Panc1 (cell line): Measurements from ENCODE around the gene ZNF107. TPM values are rescaled to one million over a fixed set of nuclear protein-coding genes. Genes with fewer than 3 reads are reported as not detected.

ENCODE experiments used
- ATAC-seq: fragments of 200-7000 bp; cut with Tn5 transposase; 2 replicates; pipeline ENCODE4 v1.9.1; 2020; ENCODE audit warnings: mild to moderate bottlenecking, moderate library complexity
- BruUV-seq: library from RNA; stranded (reverse); fragments of 400-500 nt; replicated peaks from 2 replicates; lab custom pipeline; 2021; lab: Mats Ljungman, UMichigan
- CTCF ChIA-PET: fragments of 300-600 bp; sonication (Branson Sonifier 250); formaldehyde crosslinking; loops from one replicate; lab custom pipeline; 2022; ENCODE audit warnings: antibody characterized with exemption; lab: Charles Lee
- POLR2A ChIA-PET: fragments of 300-600 bp; sonication (Branson Sonifier 250); formaldehyde crosslinking; loops from one replicate; lab custom pipeline; 2022; ENCODE audit warnings: antibody characterized with exemption; lab: Charles Lee
- DNase-seq: peaks from one replicate; pipeline ENCODE4 v3.0.0-alpha.2; 2010; ENCODE audit warnings: low read depth, low spot score
- H3K27ac ChIP-seq: 2 replicates; pipeline ENCODE4 v1.5.1; 2011; ENCODE audit warnings: mild to moderate bottlenecking, low read length, inconsistent platforms
- H3K27me3 ChIP-seq: fragments of 200-500 bp; sonication (Bioruptor generic); 2 replicates; pipeline ENCODE4 v1.6.0; 2014; ENCODE audit warnings: low read length, inconsistent platforms; ENCODE audit not compliant: control insufficient read depth, insufficient read depth
- H3K36me3 ChIP-seq: fragments of 200-500 bp; sonication (Bioruptor generic); 2 replicates; pipeline ENCODE4 v1.5.1; 2014; ENCODE audit warnings: inconsistent platforms, mild to moderate bottlenecking, low read length, moderate library complexity; ENCODE audit not compliant: control insufficient read depth, insufficient read depth
- H3K4me1 ChIP-seq: 2 replicates; pipeline ENCODE4 v1.5.1; 2011; ENCODE audit warnings: inconsistent platforms, mild to moderate bottlenecking, low read length, moderate library complexity; ENCODE audit not compliant: control insufficient read depth, insufficient read depth
- H3K4me3 ChIP-seq, 2 experiments: 2 replicates each; pipeline ENCODE4 v1.5.1; 2011 to 2012; ENCODE audit warnings: low read depth in 2 of 2, low read length in 2 of 2, mild to moderate bottlenecking in 2 of 2, inconsistent platforms in 1 of 2, moderate library complexity in 1 of 2
- H3K9me3 ChIP-seq: fragments of 200-500 bp; sonication (Bioruptor generic); 2 replicates; pipeline ENCODE4 v1.5.1; 2014; ENCODE audit warnings: low read depth, mild to moderate bottlenecking, inconsistent platforms, low read length, moderate library complexity; ENCODE audit not compliant: control insufficient read depth, insufficient read depth
- POLR2AphosphoS5 ChIP-seq: IDR thresholded peaks from 2 replicates; pipeline ENCODE4 v1.6.1; 2012; ENCODE audit warnings: mild to moderate bottlenecking, low read depth, low read length, moderate library complexity
- SIN3A ChIP-seq: IDR thresholded peaks from 2 replicates; pipeline ENCODE4 v1.6.1; 2012; ENCODE audit warnings: low read depth, mild to moderate bottlenecking, low read length, moderate library complexity, borderline replicate concordance; ENCODE audit not compliant: insufficient read depth
- TCF7L2 ChIP-seq: IDR thresholded peaks from 2 replicates; pipeline ENCODE4 v1.6.1; 2011; ENCODE audit warnings: mild to moderate bottlenecking, low read depth, low read length, inconsistent platforms
- in situ Hi-C: cut with HindIII; loops from 2 replicates; pipeline ENCODE4 v1.10.0; 2016; ENCODE audit warnings: low sequenced_read_pairs, low pct_unique_long_range_greater_than_20kb
- intact Hi-C: fragments of 100-400 bp; cut with micrococcal nuclease; formaldehyde crosslinking; loops from one replicate; pipeline ENCODE4 v1.10.0; 2022; ENCODE audit not compliant: unreplicated experiment
- total RNA-seq: library from RNA; stranded (reverse); gene quantifications from one replicate; pipeline ENCODE4 v1.2.1, GENCODE V29; 2021; ENCODE audit not compliant: unreplicated experiment
- TF ChIP-seq, protein P1 (sequence below): fragments of 450-650 bp; IDR thresholded peaks from 2 replicates; pipeline ENCODE4 v1.5.1; 2017; ENCODE audit warnings: mild to moderate bottlenecking
- TF ChIP-seq, protein P2 (sequence below), 2 experiments: IDR thresholded peaks; 2 replicates each; pipeline ENCODE4 v1.6.1; 2011 to 2012; ENCODE audit warnings: low read depth in 2 of 2, control low read depth in 1 of 2, low read length in 1 of 2, mild to moderate bottlenecking in 1 of 2, moderate library complexity in 1 of 2; ENCODE audit not compliant: insufficient read depth in 1 of 2

The ZNF107 gene
- total RNA-seq, 1 experiment from 2014 or later, result 11.1 TPM

DNA sequence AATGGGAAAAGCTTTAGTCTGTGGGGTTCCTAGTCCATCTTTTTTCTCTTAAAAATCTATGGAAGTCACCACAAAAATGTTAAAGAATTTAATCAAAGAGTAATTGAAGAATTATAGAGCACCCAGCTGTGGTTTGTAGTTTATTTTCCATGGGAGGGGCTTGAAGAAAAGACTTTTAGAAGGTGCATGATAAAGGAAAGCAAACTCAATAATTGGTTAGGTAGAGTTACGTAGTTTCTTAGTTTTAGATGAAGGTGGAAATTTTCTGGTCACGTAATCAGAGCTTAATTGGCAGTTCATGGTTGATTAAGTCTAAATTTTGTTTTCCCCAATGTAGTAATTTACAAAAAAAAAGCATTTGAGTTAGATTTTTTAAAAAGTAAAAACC is 724 bp downstream of the ZNF107 start:
- Histone ChIP-seq H3K36me3 (peaks cover 8% of the 10 kb centered on the region), H3K27me3 (no peaks in the 10 kb centered on the region), H3K4me3 (peak overlapping the region; percentile 94 to 98), H3K27ac (peak overlapping the region; percentile 90), H3K9me3 (no peaks in the 10 kb centered on the region), H3K4me1 (peaks cover 9% of the 10 kb centered on the region; the same call in 1 of the 2 replicates)
- CTCF ChIA-PET, result no interaction called here
- POLR2A ChIA-PET, result no interaction called here
- in situ Hi-C loops (no loop called here), intact Hi-C loops (no loop called here)
- no peak for DNase-seq
- BruUV-seq, result no TSS peak
- TF ChIP-seq POLR2AphosphoS5, result no peak
- TF ChIP-seq SIN3A, result no peak
- no peak for TF ChIP-seq TCF7L2
- TF ChIP-seq, protein P1, sequence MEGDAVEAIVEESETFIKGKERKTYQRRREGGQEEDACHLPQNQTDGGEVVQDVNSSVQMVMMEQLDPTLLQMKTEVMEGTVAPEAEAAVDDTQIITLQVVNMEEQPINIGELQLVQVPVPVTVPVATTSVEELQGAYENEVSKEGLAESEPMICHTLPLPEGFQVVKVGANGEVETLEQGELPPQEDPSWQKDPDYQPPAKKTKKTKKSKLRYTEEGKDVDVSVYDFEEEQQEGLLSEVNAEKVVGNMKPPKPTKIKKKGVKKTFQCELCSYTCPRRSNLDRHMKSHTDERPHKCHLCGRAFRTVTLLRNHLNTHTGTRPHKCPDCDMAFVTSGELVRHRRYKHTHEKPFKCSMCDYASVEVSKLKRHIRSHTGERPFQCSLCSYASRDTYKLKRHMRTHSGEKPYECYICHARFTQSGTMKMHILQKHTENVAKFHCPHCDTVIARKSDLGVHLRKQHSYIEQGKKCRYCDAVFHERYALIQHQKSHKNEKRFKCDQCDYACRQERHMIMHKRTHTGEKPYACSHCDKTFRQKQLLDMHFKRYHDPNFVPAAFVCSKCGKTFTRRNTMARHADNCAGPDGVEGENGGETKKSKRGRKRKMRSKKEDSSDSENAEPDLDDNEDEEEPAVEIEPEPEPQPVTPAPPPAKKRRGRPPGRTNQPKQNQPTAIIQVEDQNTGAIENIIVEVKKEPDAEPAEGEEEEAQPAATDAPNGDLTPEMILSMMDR, result no peak
- TF ChIP-seq, protein P2, sequence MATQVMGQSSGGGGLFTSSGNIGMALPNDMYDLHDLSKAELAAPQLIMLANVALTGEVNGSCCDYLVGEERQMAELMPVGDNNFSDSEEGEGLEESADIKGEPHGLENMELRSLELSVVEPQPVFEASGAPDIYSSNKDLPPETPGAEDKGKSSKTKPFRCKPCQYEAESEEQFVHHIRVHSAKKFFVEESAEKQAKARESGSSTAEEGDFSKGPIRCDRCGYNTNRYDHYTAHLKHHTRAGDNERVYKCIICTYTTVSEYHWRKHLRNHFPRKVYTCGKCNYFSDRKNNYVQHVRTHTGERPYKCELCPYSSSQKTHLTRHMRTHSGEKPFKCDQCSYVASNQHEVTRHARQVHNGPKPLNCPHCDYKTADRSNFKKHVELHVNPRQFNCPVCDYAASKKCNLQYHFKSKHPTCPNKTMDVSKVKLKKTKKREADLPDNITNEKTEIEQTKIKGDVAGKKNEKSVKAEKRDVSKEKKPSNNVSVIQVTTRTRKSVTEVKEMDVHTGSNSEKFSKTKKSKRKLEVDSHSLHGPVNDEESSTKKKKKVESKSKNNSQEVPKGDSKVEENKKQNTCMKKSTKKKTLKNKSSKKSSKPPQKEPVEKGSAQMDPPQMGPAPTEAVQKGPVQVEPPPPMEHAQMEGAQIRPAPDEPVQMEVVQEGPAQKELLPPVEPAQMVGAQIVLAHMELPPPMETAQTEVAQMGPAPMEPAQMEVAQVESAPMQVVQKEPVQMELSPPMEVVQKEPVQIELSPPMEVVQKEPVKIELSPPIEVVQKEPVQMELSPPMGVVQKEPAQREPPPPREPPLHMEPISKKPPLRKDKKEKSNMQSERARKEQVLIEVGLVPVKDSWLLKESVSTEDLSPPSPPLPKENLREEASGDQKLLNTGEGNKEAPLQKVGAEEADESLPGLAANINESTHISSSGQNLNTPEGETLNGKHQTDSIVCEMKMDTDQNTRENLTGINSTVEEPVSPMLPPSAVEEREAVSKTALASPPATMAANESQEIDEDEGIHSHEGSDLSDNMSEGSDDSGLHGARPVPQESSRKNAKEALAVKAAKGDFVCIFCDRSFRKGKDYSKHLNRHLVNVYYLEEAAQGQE (IDR thresholded peaks at IDR 0.05; ENCODE audit: insufficient read depth in 1 of 2, low read depth in 2 of 2, low read length in 1 of 2), result no peak
- no peak for ATAC-seq

DNA sequence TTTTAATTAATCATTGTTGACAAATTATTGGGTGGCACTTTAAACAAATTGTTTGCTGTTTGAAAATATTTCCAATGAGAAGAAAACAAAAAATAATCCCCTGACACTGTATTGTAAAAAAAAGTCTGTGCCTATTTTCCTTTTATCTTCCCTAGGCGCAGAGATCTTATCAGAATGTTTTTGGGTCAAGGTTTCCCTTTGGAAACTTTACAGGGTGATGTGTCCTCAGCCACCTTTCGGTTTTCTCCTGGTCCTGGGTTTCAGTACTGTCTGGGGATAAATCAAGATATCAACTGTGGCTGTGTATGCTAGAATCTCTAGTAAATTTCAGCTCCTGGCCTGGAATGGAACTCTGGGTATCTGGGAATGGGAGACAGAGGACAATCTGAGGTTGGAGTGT is 1.4 kb downstream of the ZNF107 start:
- POLR2A ChIA-PET, result no interaction called here

More for the DNA sequence above, 1.4 kb downstream of the ZNF107 start:
- intact Hi-C loops, result no loop called here
- ATAC-seq (no peak), DNase-seq (no peak)
- no peaks in the 10 kb centered on the region for H3K27me3 ChIP-seq
- peaks cover 9% of the 10 kb centered on the region; the same call in 1 of the 2 replicates for H3K4me1 ChIP-seq
- TF ChIP-seq, protein P2 (IDR thresholded peaks at IDR 0.05; ENCODE audit: insufficient read depth in 1 of 2, low read depth in 2 of 2, low read length in 1 of 2), result no peak
- TF ChIP-seq POLR2AphosphoS5 (no peak), TCF7L2 (no peak), SIN3A (no peak)
- TF ChIP-seq, protein P1, result no peak
- peak overlapping the region; percentile 90 for H3K27ac ChIP-seq
- in situ Hi-C loops, result no loop called here
- no TSS peak for BruUV-seq
- no peaks in the 10 kb centered on the region for H3K9me3 ChIP-seq
- CTCF ChIA-PET, result no interaction called here
- peaks cover 8% of the 10 kb centered on the region for H3K36me3 ChIP-seq
- H3K4me3 ChIP-seq, result peak overlapping the region; percentile 94 to 98; a peak in 3 of 4 replicates
